Measurements from ENCODE around the gene CPA1. TPM values are rescaled to one million over a fixed set of nuclear protein-coding genes. Genes with fewer than 3 reads are reported as not detected.

CPA1 gene
- total RNA-seq, 4 donors from 2014 or later = not detected

- no peak overlapping the region for H3K27ac ChIP-seq (replicated peaks in 1 of 4)
Observed at GRCh38 chr7:130338233-130338632, 42.1 kb upstream of the CPA1 start.

GRCh38 chr7:130341882-130342281, 38.4 kb upstream of the CPA1 start:
- H3K36me3 ChIP-seq = no peaks in the 10 kb centered on the region
- no peaks in the 10 kb centered on the region for H3K4me1 ChIP-seq
- no peak overlapping the region for H3K4me3 ChIP-seq
- H3K27me3 ChIP-seq = no peaks in the 10 kb centered on the region
- TF ChIP-seq EP300 (IDR thresholded peaks at IDR 0.05) (no peak), POLR2AphosphoS5 (IDR thresholded peaks at IDR 0.05) (no peak), CTCF (IDR thresholded peaks at IDR 0.05) (no peak), POLR2A (IDR thresholded peaks at IDR 0.05; ENCODE audit: low read depth) (no peak)
- intact Hi-C loops (cut with DNase I) = no loop called here
- no peak for DNase-seq (ENCODE audit: extremely low spot score)
- H3K27ac ChIP-seq (replicated peaks in 1 of 4) = no peak overlapping the region
- no peaks in the 10 kb centered on the region for H3K9me3 ChIP-seq
- WGBS = 93% methylated on average over 4 of the region's 4 CpGs

More at GRCh38 chr7:130338233-130338632, 42.1 kb upstream of the CPA1 start:
- Histone ChIP-seq H3K9me3 (no peaks in the 10 kb centered on the region), H3K4me3 (no peak overlapping the region), H3K36me3 (no peaks in the 10 kb centered on the region), H3K4me1 (peaks cover 0 to 8% (median 2%) of the 10 kb centered on the region in 4 donors), H3K27me3 (no peaks in the 10 kb centered on the region)
- WGBS = 93% methylated on average over 3 of the region's 3 CpGs
- TF ChIP-seq POLR2A (IDR thresholded peaks at IDR 0.05; ENCODE audit: low read depth) (no peak), EP300 (IDR thresholded peaks at IDR 0.05) (no peak), CTCF (IDR thresholded peaks at IDR 0.05) (no peak), POLR2AphosphoS5 (IDR thresholded peaks at IDR 0.05) (no peak)
- DNase-seq (ENCODE audit: extremely low spot score) = no peak
- intact Hi-C loops (cut with DNase I) = no loop called here

GRCh38 chr7:130342701-130343380, 37.5 kb upstream of the CPA1 start:
- Histone ChIP-seq H3K36me3 (no peaks in the 10 kb centered on the region), H3K27ac (replicated peaks in 1 of 4) (no peak overlapping the region), H3K27me3 (no peaks in the 10 kb centered on the region), H3K4me3 (no peak overlapping the region), H3K4me1 (no peaks in the 10 kb centered on the region), H3K9me3 (no peaks in the 10 kb centered on the region)
- TF ChIP-seq POLR2AphosphoS5 (IDR thresholded peaks at IDR 0.05) (no peak), CTCF (IDR thresholded peaks at IDR 0.05) (no peak), EP300 (IDR thresholded peaks at IDR 0.05) (no peak), POLR2A (IDR thresholded peaks at IDR 0.05; ENCODE audit: low read depth) (no peak)
- 94% methylated on average over 3 of the region's 3 CpGs for WGBS
- no peak for DNase-seq (ENCODE audit: extremely low spot score)
- intact Hi-C loops (cut with DNase I) = no loop called here

GRCh38 chr7:130344271-130344866, 35.9 kb upstream of the CPA1 start, which contains the start of gene CPA5:
CPA5 (plus strand) TSS chr7:130344816; CDS start chr7:130346486, 1,670 bp downstream.
- intact Hi-C loops (cut with DNase I) = no loop called here
- no peaks in the 10 kb centered on the region for H3K36me3 ChIP-seq
- H3K9me3 ChIP-seq = no peaks in the 10 kb centered on the region
- no peaks in the 10 kb centered on the region for H3K27me3 ChIP-seq
- no peaks in the 10 kb centered on the region for H3K4me1 ChIP-seq
- TF ChIP-seq POLR2A (IDR thresholded peaks at IDR 0.05; ENCODE audit: low read depth) = no peak
- TF ChIP-seq POLR2AphosphoS5 (IDR thresholded peaks at IDR 0.05) = no peak
- no peak for TF ChIP-seq CTCF (IDR thresholded peaks at IDR 0.05)
- no peak for TF ChIP-seq EP300 (IDR thresholded peaks at IDR 0.05)
- 92% methylated on average over 5 of the region's 5 CpGs for WGBS
- DNase-seq (ENCODE audit: extremely low spot score) = no peak
- peak within 1 kb of the TSS in 2 of 4 donors; percentile 16 for H3K4me3 ChIP-seq
- no peak within 1 kb of the TSS for H3K27ac ChIP-seq (replicated peaks in 1 of 4)
